Measurements from ENCODE around the gene CHM. TPM values are rescaled to one million over a fixed set of nuclear protein-coding genes. Genes with fewer than 3 reads are reported as not detected.

The CHM gene
- total and polyA plus RNA-seq, 2 donors from 2014 or later, result 11.8 to 30.0 TPM

DNA sequence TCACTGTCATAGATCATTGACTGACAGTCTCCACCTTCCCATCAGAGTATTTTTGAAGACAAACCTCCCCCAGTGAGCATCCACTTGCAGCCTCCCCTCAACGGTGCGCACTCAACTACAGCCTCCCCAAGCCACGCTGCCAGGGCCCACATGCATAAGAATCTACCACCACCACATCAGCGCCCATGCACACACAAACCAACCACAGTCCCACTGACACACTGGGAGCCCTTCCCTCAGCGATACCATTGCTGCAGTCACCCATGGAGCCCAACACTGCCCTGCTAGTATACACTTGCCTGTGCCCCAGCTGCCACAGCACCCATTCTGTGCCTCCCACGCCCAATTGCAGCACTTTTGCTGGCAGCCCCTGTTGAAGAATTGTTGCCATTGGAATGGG, 132.9 kb downstream of the CHM start:
- intact Hi-C loops (cut with DNase I), result no loop called here
- no peak overlapping the region for H3K4me3 ChIP-seq (ENCODE audit: low read length in 3 of 3)
- DNase-seq (no peak), FAIRE-seq (no peak)
- no peaks in the 10 kb centered on the region for H3K9me3 ChIP-seq (ENCODE audit: control insufficient read depth in 2 of 3, insufficient read depth in 1 of 3, low read length in 3 of 3)
- H3K4me1 ChIP-seq (ENCODE audit: control insufficient read depth in 2 of 3, insufficient read depth in 2 of 3, low read depth in 1 of 3, low read length in 3 of 3), result no peaks in the 10 kb centered on the region
- TF ChIP-seq, protein P1, sequence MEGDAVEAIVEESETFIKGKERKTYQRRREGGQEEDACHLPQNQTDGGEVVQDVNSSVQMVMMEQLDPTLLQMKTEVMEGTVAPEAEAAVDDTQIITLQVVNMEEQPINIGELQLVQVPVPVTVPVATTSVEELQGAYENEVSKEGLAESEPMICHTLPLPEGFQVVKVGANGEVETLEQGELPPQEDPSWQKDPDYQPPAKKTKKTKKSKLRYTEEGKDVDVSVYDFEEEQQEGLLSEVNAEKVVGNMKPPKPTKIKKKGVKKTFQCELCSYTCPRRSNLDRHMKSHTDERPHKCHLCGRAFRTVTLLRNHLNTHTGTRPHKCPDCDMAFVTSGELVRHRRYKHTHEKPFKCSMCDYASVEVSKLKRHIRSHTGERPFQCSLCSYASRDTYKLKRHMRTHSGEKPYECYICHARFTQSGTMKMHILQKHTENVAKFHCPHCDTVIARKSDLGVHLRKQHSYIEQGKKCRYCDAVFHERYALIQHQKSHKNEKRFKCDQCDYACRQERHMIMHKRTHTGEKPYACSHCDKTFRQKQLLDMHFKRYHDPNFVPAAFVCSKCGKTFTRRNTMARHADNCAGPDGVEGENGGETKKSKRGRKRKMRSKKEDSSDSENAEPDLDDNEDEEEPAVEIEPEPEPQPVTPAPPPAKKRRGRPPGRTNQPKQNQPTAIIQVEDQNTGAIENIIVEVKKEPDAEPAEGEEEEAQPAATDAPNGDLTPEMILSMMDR (IDR thresholded peaks at IDR 0.05; ENCODE audit: borderline replicate concordance, extremely low read depth, insufficient read depth), result no peak
- H3K27ac ChIP-seq (ENCODE audit: low read depth in 2 of 2, low read length in 2 of 2), result no peak overlapping the region
- no peak overlapping the region for H3K9ac ChIP-seq (ENCODE audit: low read length in 3 of 3)
- no peaks in the 10 kb centered on the region for H3K27me3 ChIP-seq (ENCODE audit: control insufficient read depth, insufficient read depth, low read length)
- no peaks in the 10 kb centered on the region for H3K36me3 ChIP-seq (ENCODE audit: control insufficient read depth in 2 of 3, insufficient read depth in 3 of 3, low read length in 3 of 3)

GRCh38 chrX:85907316-85907715, 140.0 kb downstream of the CHM start:
- Histone ChIP-seq H3K9ac (ENCODE audit: low read length in 3 of 3) (no peak overlapping the region), H3K27ac (ENCODE audit: low read depth in 2 of 2, low read length in 2 of 2) (no peak overlapping the region), H3K27me3 (ENCODE audit: control insufficient read depth, insufficient read depth, low read length) (no peaks in the 10 kb centered on the region), H3K9me3 (ENCODE audit: control insufficient read depth in 2 of 3, insufficient read depth in 1 of 3, low read length in 3 of 3) (no peaks in the 10 kb centered on the region), H3K4me1 (ENCODE audit: control insufficient read depth in 2 of 3, insufficient read depth in 2 of 3, low read depth in 1 of 3, low read length in 3 of 3) (no peaks in the 10 kb centered on the region), H3K4me3 (ENCODE audit: low read length in 3 of 3) (no peak overlapping the region), H3K36me3 (ENCODE audit: control insufficient read depth in 2 of 3, insufficient read depth in 3 of 3, low read length in 3 of 3) (no peaks in the 10 kb centered on the region)
- DNase-seq (no peak), FAIRE-seq (no peak)
- TF ChIP-seq, protein P1 (IDR thresholded peaks at IDR 0.05; ENCODE audit: borderline replicate concordance, extremely low read depth, insufficient read depth), result no peak
- intact Hi-C loops (cut with DNase I), result no loop called here

- no peaks in the 10 kb centered on the region for H3K4me1 ChIP-seq (ENCODE audit: control insufficient read depth in 2 of 3, insufficient read depth in 2 of 3, low read depth in 1 of 3, low read length in 3 of 3)
- H3K4me3 ChIP-seq (ENCODE audit: low read length in 3 of 3), result no peak overlapping the region
- FAIRE-seq (no peak), DNase-seq (no peak)
- TF ChIP-seq, protein P1 (IDR thresholded peaks at IDR 0.05; ENCODE audit: borderline replicate concordance, extremely low read depth, insufficient read depth), result no peak
- no peak overlapping the region for H3K9ac ChIP-seq (ENCODE audit: low read length in 3 of 3)
- no peaks in the 10 kb centered on the region for H3K36me3 ChIP-seq (ENCODE audit: control insufficient read depth in 2 of 3, insufficient read depth in 3 of 3, low read length in 3 of 3)
- no peaks in the 10 kb centered on the region for H3K27me3 ChIP-seq (ENCODE audit: control insufficient read depth, insufficient read depth, low read length)
- intact Hi-C loops (cut with DNase I), result no loop called here
- H3K9me3 ChIP-seq (ENCODE audit: control insufficient read depth in 2 of 3, insufficient read depth in 1 of 3, low read length in 3 of 3), result no peaks in the 10 kb centered on the region
- H3K27ac ChIP-seq (ENCODE audit: low read depth in 2 of 2, low read length in 2 of 2), result no peak overlapping the region
These were observed 141.0 kb downstream of the CHM start for GRCh38 chrX:85906399-85906798.

- intact Hi-C loops (cut with DNase I), result no loop called here
- Histone ChIP-seq H3K9me3 (ENCODE audit: control insufficient read depth in 2 of 3, insufficient read depth in 1 of 3, low read length in 3 of 3) (no peaks in the 10 kb centered on the region), H3K36me3 (ENCODE audit: control insufficient read depth in 2 of 3, insufficient read depth in 3 of 3, low read length in 3 of 3) (no peaks in the 10 kb centered on the region), H3K4me3 (ENCODE audit: low read length in 3 of 3) (no peak overlapping the region), H3K27me3 (ENCODE audit: control insufficient read depth, insufficient read depth, low read length) (no peaks in the 10 kb centered on the region), H3K9ac (ENCODE audit: low read length in 3 of 3) (no peak overlapping the region), H3K4me1 (ENCODE audit: control insufficient read depth in 2 of 3, insufficient read depth in 2 of 3, low read depth in 1 of 3, low read length in 3 of 3) (no peaks in the 10 kb centered on the region), H3K27ac (ENCODE audit: low read depth in 2 of 2, low read length in 2 of 2) (no peak overlapping the region)
- DNase-seq (no peak), FAIRE-seq (no peak)
- TF ChIP-seq, protein P1 (IDR thresholded peaks at IDR 0.05; ENCODE audit: borderline replicate concordance, extremely low read depth, insufficient read depth), result no peak
These were observed 141.5 kb downstream of the CHM start for GRCh38 chrX:85905851-85906250.

Data from kidney (tissue), 14 donors.